Measurements from ENCODE around the gene CITED2.

GRCh38 chr6:139361211-139361610, 13.2 kb downstream of the CITED2 start:
- TF ChIP-seq ZNF274 (IDR thresholded peaks at IDR 0.05; ENCODE audit: low read depth, low read length) = no peak
- TF ChIP-seq YY1 (IDR thresholded peaks at IDR 0.05; ENCODE audit: insufficient read depth, insufficient read length) = no peak
- no peak for TF ChIP-seq SUZ12 (IDR thresholded peaks at IDR 0.05; ENCODE audit: extremely low read depth, insufficient read depth, insufficient read length)

Measured in NT2/D1 (cell line).